ENCODE data around the gene FHIT.

- no peak for TF ChIP-seq POLR2A (IDR thresholded peaks at IDR 0.05; ENCODE audit: low read length)
- no peak for TF ChIP-seq GATA1 (IDR thresholded peaks at IDR 0.05; ENCODE audit: low read depth, low read length)
Measured at GRCh38 chr3:59788133-59788532, 1463.1 kb downstream of the FHIT start.

Measured in erythroblast (primary cell).